ELR (cell line): Measurements from ENCODE around the gene OR10H5.
"Not testable (repeated sequence)": the region's sequence is repeated elsewhere in the genome, so short reads cannot be mapped to it uniquely, and the experiment has no call there.

Experiments
- DNase-seq: peaks from one replicate; pipeline ENCODE4 v3.0.0-alpha.2; 2015; ENCODE audit warnings: low read depth

The OR10H5 gene, protein sequence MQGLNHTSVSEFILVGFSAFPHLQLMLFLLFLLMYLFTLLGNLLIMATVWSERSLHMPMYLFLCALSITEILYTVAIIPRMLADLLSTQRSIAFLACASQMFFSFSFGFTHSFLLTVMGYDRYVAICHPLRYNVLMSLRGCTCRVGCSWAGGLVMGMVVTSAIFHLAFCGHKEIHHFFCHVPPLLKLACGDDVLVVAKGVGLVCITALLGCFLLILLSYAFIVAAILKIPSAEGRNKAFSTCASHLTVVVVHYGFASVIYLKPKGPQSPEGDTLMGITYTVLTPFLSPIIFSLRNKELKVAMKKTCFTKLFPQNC

DNA sequence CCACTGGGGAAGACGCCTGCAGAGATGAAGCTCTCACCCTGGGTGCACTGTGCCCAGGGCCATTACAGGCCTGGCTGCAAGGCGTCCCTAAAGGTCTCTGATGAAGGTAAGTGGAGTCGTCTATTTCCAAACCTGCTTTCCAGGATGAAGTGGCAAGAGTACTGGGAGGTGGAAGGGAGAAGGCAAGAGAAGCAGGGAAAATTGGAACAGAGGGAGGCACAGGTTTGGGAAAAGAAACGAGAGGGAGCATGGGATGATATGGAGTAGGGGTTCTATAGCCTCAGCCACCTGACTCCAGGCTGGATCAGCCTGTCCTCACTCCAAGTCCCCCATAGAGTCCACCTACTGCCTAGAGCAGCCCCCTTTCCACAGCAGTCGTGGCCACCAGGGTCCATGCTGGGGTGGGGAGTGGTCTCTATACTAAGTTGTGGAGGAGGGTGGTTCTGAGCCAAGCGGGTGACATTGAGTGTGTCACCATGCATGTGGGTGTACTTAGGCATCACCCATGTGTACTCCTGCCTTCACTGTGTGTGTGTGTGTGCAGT, at the start of gene OR10H5:
OR10H5 (plus strand) TSS at position 51 of the 545 bp plus-strand sequence. CDS start 6,388 bp downstream, outside the sequence.
- DNase-seq, result no peak

DNA sequence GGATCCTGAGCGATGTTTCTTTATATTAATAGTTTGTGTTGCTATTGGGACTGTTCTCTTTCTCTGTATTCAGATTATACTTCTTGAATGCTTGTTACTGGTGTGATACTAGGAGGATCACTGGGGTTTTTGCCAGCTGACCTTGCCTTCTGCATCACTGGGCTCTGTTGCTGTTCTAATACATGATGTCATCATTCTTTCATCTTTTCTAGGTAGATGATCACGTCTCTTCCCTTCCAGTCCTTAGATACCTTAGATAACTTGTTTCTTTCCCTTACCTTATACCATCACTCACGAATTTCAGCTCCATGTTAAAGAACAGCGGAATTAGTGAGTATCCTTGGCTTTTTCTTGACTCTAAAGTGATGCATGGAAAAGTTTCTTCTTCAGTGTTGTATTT, 49.7 kb upstream of the OR10H5 start, which contains the start of gene OR10H3:
OR10H3 (plus strand) TSS at position 264 of the 400 bp plus-strand sequence. CDS start 3,408 bp downstream, outside the sequence.
- no peak for DNase-seq

DNA sequence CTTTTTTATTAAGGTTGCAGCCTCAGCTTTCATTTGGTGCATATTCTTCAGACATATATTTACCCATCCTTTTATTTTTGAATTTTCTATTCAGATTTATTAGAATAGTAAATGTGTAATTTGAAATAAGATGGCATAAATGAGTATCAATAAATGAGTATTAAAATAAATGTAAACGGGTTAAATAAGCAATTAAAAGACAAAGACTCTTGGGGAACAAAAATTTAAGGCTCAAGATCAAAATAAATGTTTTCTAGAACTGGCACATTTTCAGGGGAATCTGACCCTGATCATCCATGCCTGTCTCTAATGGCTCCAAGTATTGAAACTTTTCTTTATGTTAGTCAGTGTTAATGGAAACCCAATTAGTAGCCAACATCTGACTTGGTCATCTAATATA, 46.7 kb upstream of the OR10H5 start:
- DNase-seq, result no peak

DNA sequence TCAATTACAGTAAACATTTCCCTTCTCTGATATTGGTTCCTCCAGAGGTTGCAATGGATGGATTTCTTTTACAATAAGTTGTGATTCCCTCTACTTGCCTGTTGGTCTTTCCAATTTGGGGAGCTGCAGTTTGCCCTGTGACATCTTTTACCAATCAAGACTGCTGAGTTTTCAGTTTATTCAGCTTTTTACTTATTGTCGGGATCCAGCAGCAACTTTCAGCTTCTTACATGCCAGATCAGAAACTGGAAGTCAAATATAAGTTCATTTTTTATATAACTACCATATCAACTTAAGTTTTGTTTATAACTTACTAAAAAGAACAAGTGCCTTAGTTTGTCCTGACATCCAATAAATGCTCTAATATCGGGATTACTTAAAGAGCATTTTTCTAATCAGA, 39.2 kb upstream of the OR10H5 start:
- DNase-seq, result no peak

DNA sequence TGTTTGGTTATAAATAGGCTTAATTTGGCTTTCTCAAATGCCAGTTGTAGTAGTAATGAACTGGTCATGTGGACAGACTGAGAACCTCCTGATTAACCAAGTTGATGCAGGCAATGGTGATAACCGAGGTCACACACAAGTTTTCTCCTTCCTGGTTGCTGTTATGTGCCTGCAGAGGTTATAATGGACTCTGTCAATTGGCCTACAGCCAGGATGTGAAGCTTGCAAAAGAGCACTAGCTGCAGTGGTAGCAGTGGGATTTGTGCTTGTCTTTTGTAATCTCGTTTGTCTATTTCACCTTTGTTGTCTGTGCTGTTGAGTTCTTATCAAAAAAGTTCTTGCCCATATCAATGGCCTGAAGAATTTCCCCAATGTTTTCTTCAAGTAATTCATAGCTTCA, 29.1 kb upstream of the OR10H5 start:
- DNase-seq, result no peak

DNA sequence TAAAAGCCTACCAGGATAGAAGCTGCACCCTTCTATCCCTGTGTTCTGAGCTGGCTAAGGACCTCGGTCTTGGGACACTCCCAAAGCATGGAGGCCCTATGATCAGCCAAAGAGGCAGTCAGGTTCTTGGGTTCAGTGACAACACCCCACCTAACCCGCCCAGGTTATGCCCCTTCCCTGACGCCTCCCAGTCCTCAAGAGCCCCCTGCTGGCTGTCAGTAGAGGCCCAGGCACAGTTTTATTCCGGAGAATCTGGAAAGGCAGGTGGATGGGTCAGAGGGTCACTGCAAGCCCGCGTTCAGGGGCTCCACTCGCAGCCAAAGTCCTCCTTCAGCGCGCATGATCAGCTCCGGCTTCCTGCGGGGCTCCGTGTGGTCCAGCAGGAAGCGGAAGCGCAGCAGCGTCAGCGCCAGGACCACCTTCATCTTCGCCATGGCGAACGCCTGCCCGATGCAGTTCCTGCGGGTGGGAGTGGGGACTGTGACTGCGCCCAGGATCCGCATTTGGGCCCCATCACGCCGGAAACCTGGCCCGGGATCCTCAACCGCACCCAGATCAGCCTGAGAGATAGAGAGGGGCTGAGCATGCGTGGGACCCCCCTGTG, 27.4 kb upstream of the OR10H5 start:
- peak; percentile 3 for DNase-seq

DNA sequence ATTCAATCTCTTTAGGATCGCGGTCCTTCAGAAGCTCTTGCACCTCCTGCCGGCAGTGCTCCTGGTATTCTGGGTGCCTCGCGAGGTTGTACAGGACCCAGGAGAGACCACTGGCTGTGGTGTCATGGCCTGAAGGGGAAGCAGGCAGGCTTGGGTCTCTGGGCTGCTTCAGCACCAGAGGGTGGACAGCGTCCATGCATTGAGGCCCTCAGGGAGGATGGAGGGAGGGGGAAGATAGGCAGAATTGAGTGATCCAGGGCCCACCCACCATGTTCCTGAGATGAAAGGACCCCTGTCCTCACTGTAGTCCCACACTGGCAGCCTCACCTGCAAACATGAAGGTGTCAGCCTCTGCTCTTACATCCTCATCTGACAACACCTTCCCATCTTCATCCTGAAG, 17.9 kb upstream of the OR10H5 start:
- DNase-seq, result no peak

DNA sequence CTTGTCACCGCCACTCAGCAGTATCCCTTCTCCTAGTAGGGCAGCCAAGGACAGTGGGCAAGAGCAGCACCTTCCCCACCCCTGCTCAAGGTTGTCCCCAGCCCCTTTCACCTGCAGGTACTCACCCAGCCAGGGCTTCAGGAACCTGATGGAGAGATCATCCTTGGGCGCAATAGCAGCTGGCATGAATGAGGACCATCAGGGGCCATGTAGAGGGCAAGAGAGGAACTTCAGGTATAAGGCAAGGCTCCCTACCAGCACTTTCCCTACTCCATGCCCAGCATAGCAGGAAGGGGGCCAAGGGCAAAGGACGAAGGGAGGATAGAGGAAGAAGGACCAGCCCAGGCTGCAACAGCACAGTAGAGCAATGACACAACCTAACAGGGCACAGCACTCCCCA, 13.3 kb upstream of the OR10H5 start:
- DNase-seq, result not testable (repeated sequence)

DNA sequence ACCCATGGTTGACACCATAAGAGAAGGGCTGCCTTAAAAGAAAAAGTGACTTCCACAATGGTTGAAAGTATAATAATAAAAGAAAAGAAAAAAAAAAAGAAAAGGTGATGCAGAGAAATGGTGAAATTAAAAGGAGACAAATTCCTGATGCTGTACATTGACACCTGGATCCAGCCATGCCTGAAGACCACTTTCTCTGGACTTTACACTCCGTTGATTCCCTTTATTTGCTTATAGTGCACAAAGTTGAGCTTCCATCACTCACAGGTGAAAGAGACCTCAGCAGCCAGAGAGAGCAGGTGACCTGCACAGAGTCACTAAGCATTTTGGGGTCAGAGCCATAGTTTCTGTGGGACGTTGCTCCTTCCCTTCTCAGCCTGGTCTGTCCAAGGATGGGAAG, 12.2 kb upstream of the OR10H5 start:
- DNase-seq, result no peak

DNA sequence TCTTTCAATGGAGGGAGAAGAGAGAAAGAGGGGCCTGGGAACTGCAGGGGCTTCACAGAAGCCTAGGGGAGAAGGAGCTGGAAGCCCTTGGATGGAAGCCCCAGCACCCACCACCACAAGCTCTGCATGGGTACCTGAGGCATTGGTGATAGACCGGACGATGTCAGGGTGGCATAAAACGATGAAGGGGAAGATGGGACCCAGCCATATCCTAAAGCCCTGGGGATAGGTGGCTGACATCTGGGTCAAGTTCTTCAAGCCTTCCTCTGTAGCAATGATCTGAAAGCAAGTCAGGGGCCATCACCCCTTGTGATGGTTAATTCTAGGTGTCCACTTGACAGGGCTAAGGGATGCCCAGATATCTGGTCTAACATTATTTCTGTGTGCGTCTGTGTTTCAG, 11.2 kb upstream of the OR10H5 start:
- DNase-seq, result no peak

DNA sequence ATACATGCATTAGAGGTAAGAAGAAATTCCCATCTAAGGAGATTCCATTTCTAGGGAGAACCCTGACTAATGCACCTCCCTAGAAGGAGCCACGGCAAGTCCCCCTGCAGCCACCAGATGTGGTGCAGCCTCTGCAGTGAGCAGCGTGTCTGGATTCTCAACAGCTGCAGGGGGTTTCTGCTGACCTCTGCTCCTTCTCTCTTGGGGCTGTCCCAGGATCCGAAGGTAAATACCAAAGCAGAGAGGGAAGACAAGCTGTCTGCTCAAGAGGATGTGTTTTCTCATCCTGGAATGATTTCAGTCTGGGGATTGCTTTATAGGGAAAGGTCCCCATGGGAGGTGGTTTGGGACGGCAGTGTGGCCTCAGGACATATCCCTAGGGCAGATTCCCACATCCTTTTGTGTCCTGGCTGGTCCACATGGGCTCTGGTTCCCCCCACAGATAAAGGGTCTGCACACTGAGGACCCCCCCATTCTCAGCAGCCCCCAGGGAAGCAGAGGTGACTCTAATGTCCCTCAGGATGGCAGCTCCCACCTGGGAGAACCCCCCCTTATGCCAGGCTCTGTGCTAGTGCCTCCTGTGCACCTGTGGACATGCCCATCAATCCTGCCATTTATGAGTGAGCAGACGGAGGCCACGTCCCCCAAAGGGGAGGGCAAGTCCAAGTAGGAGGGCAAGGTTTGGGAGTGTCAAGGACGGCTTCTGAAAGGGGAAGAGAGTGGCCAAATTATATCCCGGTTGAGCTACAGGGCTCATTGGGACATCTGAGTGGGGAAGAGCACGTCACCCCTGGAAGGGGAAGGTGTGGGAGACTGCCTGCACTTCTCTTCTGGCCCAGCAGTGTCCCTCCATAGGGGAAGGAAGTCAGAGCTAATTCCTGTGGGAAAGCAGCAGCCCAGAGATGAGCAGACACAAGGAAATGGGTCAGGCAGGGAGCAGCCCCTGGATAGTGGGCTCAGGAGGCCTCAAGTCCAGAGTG, 10.2 kb upstream of the OR10H5 start:
- DNase-seq, result no peak

DNA sequence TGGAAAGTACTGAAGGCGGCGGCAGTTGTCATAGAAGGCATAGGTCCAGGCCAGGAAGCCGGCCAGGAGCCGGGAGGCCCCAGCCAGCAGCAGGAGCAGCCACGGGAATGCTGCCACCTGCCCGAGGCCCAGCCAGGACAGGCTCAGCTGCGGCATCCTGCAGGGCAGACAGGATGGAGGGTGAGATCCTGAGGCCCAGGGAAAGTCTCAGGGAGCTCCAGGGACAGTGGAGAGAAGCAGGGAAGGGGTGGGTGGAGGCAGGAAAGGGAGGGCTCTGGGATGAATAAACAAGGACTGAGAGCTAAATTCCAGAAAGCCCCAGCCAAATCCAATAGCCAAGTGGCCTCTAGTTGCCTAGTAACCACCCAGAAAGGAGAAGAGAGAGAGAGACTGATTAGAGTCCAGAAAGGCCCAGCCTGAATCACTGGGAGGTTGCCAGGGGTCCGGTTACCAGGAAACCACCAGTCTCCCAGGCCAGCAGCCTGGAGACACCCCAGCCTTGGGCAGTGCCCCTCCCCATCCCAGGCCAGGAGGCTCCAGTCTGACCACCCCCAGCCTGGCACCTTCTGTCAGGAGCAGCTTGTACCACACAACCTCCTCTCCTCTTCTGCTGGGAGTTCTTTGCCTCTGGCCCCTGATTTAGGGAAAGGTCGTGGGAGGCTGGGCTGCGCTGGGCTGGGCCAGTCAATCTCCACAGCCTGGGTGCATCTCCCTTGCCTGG, 7.5 kb upstream of the OR10H5 start:
- DNase-seq, result no peak

DNA sequence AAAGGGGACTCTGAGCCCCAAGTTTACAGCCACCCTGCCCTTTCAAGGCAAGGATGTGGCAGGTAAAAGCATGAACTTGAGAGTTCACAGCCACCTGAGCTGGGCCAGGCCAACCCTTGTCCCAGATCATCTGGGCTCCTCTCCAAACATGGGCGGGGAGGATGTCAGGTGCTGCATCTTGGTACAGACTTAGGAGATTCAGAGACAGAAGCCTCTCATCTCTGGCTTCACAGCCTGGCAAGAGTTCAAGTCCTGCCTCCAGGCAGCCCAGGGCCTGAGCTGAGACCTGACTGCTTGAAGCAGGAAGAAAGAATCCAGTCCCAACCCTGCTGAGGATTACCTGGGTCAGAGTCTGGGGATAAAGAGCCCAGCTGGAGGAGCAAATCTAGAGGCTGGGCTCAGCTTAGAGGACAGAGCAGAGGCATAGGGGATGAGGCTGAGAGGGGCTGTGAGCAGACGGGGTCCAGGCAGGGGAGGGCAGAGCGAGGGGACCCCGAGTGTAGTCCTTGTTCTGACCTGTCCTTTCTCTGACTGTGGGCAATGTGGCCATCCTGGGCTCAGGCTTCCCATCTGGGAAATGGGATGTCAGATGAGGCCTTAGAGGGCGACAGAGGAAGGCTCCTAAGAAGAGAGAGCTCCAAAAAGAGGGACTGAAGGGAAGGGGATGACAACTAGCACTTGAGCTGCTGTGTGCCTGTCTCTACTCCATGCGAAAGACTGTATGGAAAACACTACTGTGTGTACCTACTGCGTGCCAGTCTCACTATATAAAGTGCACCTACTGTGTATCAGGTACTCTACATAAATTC, 6.6 kb upstream of the OR10H5 start:
- DNase-seq, result no peak

DNA sequence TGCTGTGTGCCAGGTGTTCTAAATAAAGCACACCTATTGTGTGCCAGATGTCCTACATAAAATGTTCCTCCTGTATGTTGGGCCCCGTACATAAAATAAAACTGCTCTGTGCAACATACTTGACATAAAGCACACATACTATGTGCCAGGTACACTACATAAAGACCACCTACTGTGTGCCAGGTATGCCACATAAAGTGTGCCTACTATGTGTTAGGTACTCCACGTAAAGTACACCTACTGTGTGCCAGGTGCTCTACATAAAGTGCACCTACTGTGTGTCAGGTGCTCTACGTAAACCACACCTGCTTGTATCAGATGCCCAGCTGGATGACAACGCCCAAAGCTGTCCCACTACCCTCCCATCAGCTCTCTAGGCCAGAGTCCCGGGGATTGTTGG, 5.8 kb upstream of the OR10H5 start:
- DNase-seq, result no peak

DNA sequence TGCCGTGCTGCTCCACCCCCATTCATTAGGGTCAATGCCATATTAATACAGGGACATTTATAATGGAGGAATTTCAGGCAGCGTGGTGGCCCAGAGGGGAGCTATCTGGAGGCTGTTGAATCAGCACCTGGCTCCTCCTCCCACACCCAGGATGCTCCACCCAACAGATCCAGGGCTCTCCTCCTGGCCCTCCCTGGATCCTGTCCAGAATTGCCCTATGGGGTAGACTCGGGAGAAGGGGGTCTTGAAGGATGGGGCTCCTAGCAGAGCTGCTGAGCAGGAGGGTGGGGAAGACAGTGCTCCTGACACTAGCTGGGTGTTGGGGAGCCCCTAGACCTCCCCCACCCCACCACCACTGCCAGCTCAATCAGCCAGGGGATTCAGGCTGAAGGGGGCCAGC, 5.2 kb upstream of the OR10H5 start:
- DNase-seq, result no peak

DNA sequence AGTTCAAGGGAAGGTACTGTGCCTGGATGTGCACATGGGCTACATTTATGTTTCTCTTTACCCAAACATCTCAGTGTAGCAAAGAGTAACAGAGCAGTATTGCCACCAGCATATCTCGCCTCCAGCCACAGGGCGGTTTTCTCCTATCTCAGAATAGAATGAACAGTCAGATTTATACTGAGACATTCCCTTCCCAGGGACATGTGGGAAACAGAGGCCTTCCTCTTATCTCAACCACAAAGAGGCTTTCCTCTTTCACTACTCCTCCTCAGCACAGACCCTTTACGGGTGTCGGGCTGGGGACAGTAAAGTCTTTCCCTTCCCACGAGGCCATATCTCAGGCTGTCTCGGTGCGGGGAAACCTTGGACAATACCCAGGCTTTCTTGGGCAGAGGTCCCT, 4.6 kb upstream of the OR10H5 start:
- DNase-seq, result not testable (repeated sequence)

DNA sequence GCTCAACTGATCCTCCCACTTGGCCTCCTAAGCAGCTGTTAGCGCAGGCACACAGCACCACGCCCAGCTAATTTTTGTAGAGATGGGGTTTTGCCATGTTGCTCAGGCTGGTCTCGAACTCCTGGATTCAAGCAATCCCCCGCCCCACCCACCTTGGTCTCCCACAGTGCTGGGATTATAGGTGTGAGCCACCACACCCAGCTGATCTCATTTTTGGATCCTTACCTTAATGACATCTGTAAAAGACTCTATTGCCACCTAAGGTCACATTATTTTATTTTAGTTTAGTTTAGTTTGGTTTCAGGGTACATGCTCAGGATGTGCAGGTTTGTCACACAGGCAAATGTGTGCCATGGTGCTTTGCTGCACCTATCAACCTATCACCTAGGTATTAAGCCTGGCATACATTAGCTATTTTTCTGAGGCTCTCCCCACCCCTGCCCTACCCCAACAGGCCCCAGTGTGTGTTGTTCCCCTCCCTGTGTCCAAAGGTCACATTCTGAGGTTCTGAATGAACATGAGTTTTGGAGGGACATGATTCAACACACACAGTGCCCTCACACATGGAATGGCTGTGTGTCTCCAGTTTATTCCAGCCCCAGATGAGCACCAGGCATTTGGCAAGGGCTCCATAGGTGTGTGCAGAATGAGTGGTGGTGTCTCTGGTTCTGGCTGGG, 1.3 kb downstream of the OR10H5 start:
- DNase-seq, result no peak

DNA sequence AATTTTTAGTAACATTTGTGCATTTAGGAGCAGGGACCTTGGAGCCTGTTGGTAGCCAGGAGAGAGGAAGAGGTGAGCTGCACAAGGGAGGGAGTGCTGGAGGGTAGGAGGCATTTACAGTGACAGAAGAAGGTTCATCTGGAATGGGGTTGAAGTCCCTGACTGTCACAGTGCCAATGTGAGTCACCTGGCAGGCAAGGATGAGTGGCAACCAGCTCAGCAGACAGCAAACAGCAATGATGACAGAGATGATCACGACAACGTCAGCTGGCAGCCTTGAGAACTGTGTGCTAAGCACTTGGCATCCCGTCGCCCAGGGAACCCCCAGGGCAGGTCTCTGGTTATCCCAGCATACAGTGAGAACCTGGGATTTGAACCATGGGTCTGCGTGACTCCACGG, 2.6 kb downstream of the OR10H5 start:
- DNase-seq, result no peak

DNA sequence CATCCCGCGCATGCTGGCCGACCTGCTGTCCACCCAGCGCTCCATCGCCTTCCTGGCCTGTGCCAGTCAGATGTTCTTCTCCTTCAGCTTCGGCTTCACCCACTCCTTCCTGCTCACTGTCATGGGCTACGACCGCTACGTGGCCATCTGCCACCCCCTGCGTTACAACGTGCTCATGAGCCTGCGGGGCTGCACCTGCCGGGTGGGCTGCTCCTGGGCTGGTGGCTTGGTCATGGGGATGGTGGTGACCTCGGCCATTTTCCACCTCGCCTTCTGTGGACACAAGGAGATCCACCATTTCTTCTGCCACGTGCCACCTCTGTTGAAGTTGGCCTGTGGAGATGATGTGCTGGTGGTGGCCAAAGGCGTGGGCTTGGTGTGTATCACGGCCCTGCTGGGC, 6.8 kb downstream of the OR10H5 start:
- not testable (repeated sequence) for DNase-seq

DNA sequence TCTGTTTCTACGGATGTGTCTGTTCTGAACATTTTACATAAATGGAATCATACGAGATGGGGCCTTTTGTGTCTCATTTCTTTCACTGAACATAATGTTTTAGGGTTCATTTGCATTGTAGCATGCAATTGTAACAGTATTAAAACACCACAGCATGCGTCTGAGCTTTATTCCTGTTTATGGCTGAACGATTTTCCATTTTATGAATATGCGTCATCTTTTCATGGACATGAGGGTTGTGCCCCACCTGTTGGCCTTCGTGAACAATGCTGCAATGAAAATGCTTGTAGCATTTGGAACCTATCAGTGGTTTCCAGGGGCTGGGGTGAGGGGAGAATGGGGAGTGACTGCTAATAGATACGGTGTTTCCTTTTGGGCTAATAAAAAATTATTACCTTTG, 22.9 kb downstream of the OR10H5 start:
- peak; percentile 28 for DNase-seq
